Right atrium auricular region (tissue), 2 donors: ENCODE data around the gene ZNF436. TPM values are rescaled to one million over a fixed set of nuclear protein-coding genes. Genes with fewer than 3 reads are reported as not detected.
"Not testable (repeated sequence)": the region's sequence is repeated elsewhere in the genome, so short reads cannot be mapped to it uniquely, and the experiment has no call there.

ENCODE experiments used
- DNase-seq: peaks from one replicate; pipeline ENCODE4 v3.0.0-alpha.2; 2019; ENCODE audit warnings: low spot score
- H3K27ac ChIP-seq, 2 donors: fragments of 200-600 bp; sonication (generic); 1 replicate in 1 of 2; 2 replicates in 1 of 2; pipeline ENCODE4 v1.5.1; 2016 to 2019
- H3K27me3 ChIP-seq, 2 donors: fragments of 200-600 bp; sonication (generic); one replicate each; pipeline versions ENCODE4 v1.5.1 to v1.6.0; 2017 to 2019
- H3K36me3 ChIP-seq: fragments of 200-600 bp; sonication (generic); one replicate; pipeline ENCODE4 v1.5.1; 2016
- H3K4me1 ChIP-seq, 2 donors: fragments of 200-600 bp; sonication (generic); one replicate each; pipeline versions ENCODE4 v1.5.1 to v1.6.0; 2017 to 2019
- H3K4me3 ChIP-seq, 2 donors: fragments of 200-600 bp; sonication (generic); 1 replicate in 1 of 2; 2 replicates in 1 of 2; pipeline ENCODE4 v1.5.1; 2017 to 2019; ENCODE audit warnings: mild to moderate bottlenecking in 1 of 2, moderate library complexity in 1 of 2
- H3K9me3 ChIP-seq, 2 donors: fragments of 200-600 bp; sonication (generic); one replicate each; pipeline ENCODE4 v1.5.1; 2019
- total RNA-seq, 2 donors: library from RNA; depleted of rRNA; stranded (reverse); fragments of >200 nt; gene quantifications; one replicate each; pipeline ENCODE4 v1.1.0, GENCODE V29; 2016
- TF ChIP-seq, protein P1 (sequence below), 2 donors: fragments of 200-600 bp; sonication (generic); IDR thresholded peaks; one replicate each; pipeline ENCODE4 v1.5.1; 2019; ENCODE audit warnings: antibody characterized with exemption in 2 of 2

The ZNF436 gene
- total RNA-seq, 2 donors from 2014 or later, result 7.9 to 10.0 TPM

DNA sequence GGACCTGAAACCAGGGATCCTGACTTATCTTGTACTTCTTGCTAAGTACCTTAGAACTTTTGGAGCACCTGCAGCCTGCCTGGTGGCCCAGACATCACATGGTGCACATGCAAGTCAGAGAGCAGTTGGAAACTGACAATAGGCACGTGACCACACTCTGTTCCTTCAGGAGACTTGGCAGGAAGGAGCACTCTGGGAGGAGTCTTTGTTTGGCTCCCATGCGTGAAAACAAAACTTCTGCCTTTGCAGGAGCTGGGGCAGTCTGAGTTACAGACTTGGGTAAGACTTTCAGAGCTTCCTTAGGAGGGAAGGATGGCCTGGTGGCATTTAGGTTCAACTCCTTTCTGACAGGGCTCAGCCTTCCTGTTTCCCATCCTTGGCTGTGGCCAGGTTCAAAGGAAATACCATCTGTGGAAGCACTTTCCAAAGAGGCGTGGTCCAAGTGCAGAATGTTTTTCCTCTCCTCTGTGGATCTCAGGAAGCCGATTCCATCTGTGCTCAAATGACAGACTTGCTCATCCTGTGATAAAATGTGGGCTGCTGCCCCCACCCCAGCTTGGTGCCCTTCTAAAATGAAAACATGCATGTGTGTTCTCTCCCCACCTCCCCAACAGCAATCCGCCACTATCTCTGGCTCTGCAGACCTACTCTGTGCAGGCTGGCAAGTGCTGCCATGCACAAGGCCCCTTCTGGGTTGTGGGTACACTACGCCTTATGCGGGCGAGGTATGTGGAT lies 14.1 kb upstream of the ZNF436 start:
- TF ChIP-seq, protein P1, sequence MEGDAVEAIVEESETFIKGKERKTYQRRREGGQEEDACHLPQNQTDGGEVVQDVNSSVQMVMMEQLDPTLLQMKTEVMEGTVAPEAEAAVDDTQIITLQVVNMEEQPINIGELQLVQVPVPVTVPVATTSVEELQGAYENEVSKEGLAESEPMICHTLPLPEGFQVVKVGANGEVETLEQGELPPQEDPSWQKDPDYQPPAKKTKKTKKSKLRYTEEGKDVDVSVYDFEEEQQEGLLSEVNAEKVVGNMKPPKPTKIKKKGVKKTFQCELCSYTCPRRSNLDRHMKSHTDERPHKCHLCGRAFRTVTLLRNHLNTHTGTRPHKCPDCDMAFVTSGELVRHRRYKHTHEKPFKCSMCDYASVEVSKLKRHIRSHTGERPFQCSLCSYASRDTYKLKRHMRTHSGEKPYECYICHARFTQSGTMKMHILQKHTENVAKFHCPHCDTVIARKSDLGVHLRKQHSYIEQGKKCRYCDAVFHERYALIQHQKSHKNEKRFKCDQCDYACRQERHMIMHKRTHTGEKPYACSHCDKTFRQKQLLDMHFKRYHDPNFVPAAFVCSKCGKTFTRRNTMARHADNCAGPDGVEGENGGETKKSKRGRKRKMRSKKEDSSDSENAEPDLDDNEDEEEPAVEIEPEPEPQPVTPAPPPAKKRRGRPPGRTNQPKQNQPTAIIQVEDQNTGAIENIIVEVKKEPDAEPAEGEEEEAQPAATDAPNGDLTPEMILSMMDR (IDR thresholded peaks at IDR 0.05), result no peak
- Histone ChIP-seq H3K27ac (no peak overlapping the region), H3K36me3 (peaks cover 8% of the 10 kb centered on the region), H3K27me3 (no peaks in the 10 kb centered on the region), H3K9me3 (no peaks in the 10 kb centered on the region), H3K4me1 (peaks cover 0 to 9% of the 10 kb centered on the region in 2 donors), H3K4me3 (no peak overlapping the region)
- no peak for DNase-seq

GRCh38 chr1:23381233-23381885 lies 11.7 kb upstream of the ZNF436 start:
- H3K36me3 ChIP-seq, result peaks cover 8% of the 10 kb centered on the region
- H3K27ac ChIP-seq, result no peak overlapping the region
- TF ChIP-seq, protein P1 (IDR thresholded peaks at IDR 0.05), result no peak
- DNase-seq, result no peak
- H3K4me3 ChIP-seq, result no peak overlapping the region
- no peaks in the 10 kb centered on the region for H3K27me3 ChIP-seq
- H3K9me3 ChIP-seq, result no peaks in the 10 kb centered on the region
- H3K4me1 ChIP-seq, result peaks cover 0 to 9% of the 10 kb centered on the region in 2 donors

DNA sequence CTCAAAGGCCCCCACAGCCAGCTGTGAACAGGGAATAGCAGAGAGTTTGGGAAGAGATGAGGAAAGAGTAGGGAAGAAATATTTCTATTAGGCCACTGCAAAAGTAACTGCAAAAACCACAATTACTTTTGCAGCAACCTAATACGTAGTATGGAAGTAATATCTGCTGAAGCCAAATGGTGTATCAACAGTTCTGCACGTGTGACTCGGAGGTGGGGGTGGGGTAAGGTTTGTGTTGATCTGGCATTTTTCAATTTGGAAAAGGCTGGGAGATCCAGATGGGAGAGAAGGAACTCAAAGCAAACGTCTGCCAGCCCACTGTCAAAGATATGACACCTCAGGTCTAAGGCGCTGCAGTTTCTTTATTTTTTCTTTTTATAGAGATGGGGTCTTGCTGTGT lies 11.1 kb upstream of the ZNF436 start:
- no peaks in the 10 kb centered on the region for H3K9me3 ChIP-seq
- peaks cover 8% of the 10 kb centered on the region for H3K36me3 ChIP-seq
- no peak overlapping the region for H3K4me3 ChIP-seq
- TF ChIP-seq, protein P1 (IDR thresholded peaks at IDR 0.05), result no peak
- no peak overlapping the region for H3K27ac ChIP-seq
- no peaks in the 10 kb centered on the region for H3K27me3 ChIP-seq
- DNase-seq, result no peak
- H3K4me1 ChIP-seq, result peaks cover 0 to 9% of the 10 kb centered on the region in 2 donors

DNA sequence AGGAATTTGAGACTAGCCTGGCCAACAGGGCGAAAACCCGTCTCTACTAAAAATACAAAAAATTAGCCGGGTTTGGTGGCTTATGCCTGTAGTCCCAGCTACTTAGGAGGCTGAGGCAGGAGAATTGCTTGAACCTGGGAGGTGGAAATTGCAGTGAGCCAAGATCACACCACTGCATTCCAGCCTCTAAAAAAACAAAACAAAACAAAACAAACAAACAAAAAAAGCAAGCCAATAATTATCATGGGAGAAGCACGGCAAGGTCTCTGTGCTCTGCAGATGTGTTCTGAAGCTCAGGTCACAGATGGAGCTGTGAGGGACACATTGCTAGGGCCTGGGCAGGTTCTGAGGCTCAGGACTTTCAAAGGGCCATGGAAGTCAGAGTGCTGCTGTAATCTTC lies 10.6 kb upstream of the ZNF436 start:
- H3K4me1 ChIP-seq, H3K27ac ChIP-seq, H3K4me3 ChIP-seq: not testable (repeated sequence)

GRCh38 chr1:23376890-23377811 lies 7.5 kb upstream of the ZNF436 start:
- Histone ChIP-seq H3K36me3 (peaks cover 8% of the 10 kb centered on the region), H3K27ac (peak overlapping the region; percentile 26 to 35), H3K9me3 (no peaks in the 10 kb centered on the region), H3K27me3 (no peaks in the 10 kb centered on the region), H3K4me3 (no peak overlapping the region), H3K4me1 (no peaks in the 10 kb centered on the region)
- no peak for DNase-seq
- TF ChIP-seq, protein P1 (IDR thresholded peaks at IDR 0.05), result no peak

More for the DNA sequence above, 10.6 kb upstream of the ZNF436 start:
- H3K9me3 ChIP-seq, DNase-seq, H3K36me3 ChIP-seq, H3K27me3 ChIP-seq: not testable (repeated sequence)

DNA sequence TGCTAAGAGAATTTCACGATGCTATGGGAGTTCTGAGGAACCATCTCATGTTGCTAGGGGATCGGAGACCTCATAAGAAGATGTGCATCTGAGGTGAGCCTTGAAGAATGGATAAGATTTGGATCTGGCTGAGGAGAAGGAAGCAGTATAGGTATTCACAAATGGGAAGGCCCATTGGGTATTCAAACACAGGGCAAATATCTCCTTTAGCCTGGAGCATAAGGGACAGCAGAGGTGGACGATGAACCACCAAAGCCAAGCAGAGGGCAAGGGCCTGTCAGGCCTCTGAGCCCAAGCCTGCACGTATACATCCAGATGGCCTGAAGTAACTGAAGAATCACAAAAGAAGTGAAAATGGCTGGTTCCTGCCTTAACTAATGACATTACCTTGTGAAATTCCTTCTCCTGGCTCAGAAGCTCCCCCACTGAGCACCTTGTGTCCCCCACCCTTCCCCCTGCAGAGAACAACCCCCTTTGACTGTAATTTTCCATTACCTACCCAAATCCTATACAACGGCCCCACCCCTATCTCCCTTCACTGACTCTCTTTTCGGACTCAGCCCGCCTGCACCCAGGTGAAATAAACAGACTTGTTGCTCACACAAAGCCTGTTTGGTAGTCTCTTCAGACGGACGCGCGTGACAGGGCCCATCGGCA lies 4.6 kb upstream of the ZNF436 start:
- H3K9me3 ChIP-seq, H3K4me3 ChIP-seq, H3K27ac ChIP-seq, H3K27me3 ChIP-seq, H3K36me3 ChIP-seq, DNase-seq: not testable (repeated sequence)
- H3K4me1 ChIP-seq, result peaks cover 0 to 28% of the 10 kb centered on the region in 2 donors
